Activated CD4-positive, alpha-beta memory T cell treated with anti-CD3 and anti-CD28 coated beads for 36 hours (primary cell): Measurements from ENCODE around the gene ILF2. TPM values are rescaled to one million over a fixed set of nuclear protein-coding genes. Genes with fewer than 3 reads are reported as not detected.
"Not testable (repeated sequence)": the region's sequence is repeated elsewhere in the genome, so short reads cannot be mapped to it uniquely, and the experiment has no call there.

Experiments
- CTCF ChIA-PET: fragments of 350-600 bp; sonication (Branson Sonifier 250); formaldehyde crosslinking; loops from one replicate; lab custom pipeline; 2021; ENCODE audit warnings: antibody characterized with exemption, inconsistent platforms; lab: Charles Lee
- POLR2A ChIA-PET: fragments of 350-600 bp; sonication (Branson Sonifier 250); formaldehyde crosslinking; loops from one replicate; lab custom pipeline; 2021; ENCODE audit warnings: antibody characterized with exemption; lab: Charles Lee
- DNase-seq: peaks from one replicate; pipeline ENCODE4 v3.0.0-alpha.2; 2020
- H3K27ac Mint-ChIP-seq: one replicate; pipeline ENCODE4 v1.8.0; 2021; ENCODE audit warnings: mixed read lengths
- H3K27me3 Mint-ChIP-seq: one replicate; pipeline ENCODE4 v1.8.0; 2021; ENCODE audit warnings: mixed read lengths
- H3K36me3 Mint-ChIP-seq: one replicate; pipeline ENCODE4 v1.8.0; 2021; ENCODE audit warnings: mixed read lengths
- H3K4me1 Mint-ChIP-seq: one replicate; pipeline ENCODE4 v1.8.0; 2021; ENCODE audit warnings: low read depth, mixed read lengths
- H3K4me3 Mint-ChIP-seq: one replicate; pipeline ENCODE4 v1.8.0; 2021; ENCODE audit warnings: mild to moderate bottlenecking, mixed read lengths
- H3K9me3 Mint-ChIP-seq: one replicate; pipeline ENCODE4 v1.8.0; 2021; ENCODE audit warnings: mixed read lengths
- intact Hi-C: fragments of 100-400 bp; cut with micrococcal nuclease; formaldehyde crosslinking; loops from one replicate; pipeline ENCODE4 v1.15.1; 2023
- total RNA-seq, 2 experiments: library from RNA; stranded (reverse); gene quantifications; one replicate each; pipeline ENCODE4 v1.2.3, GENCODE V29; 2021

The ILF2 gene
- 100 to 1,000 TPM; 315 to 323 TPM for total RNA-seq

DNA sequence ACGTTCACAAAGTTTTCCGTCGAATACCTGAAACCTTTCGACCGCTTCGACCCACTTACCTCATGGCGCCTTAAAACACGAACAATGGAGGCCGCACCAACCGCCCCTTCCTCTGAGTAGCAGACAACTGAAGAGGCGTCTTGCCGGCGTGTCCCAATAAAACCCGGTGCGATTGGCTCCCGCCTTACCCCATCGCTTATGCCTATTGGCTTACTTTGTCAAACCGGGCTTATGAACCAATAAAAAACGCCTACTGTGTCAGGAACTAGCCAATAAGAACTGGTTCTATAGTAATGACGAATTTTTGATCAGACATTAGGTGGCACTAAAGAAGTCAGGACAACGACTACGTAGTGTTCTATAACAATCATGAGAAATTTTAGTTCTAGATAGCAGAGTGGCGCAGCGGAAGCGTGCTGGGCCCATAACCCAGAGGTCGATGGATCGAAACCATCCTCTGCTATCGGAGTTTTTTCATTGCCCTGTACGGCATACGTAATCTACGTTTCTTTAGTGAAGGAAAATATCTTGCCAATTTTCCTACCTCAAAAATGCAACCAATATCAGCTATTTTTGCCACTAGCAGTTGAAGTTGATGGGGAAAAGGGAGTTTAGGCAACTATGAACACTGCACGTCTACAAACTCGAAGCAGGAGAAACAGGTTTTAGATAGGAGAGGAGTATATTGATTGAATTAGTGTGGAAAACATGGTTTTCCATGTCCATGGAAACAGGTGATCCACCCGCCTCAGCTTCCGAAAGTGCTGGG is at the start of gene ILF2:
Gene ILF2, minus strand, starts transcription at position 135 of the 769 bp plus-strand sequence. Its CDS starts 71 bp downstream, at position 64.
- Mint-ChIP-seq H3K9me3 (no peaks in the 10 kb centered on the region), H3K27ac (no peak within 1 kb of the TSS), H3K4me3 (no peak within 1 kb of the TSS), H3K27me3 (no peaks in the 10 kb centered on the region), H3K4me1 (peaks cover 31% of the 10 kb centered on the region), H3K36me3 (peaks cover 34% of the 10 kb centered on the region)
- DNase-seq, result peak; percentile 99
- intact Hi-C loops, result loop anchor here (1.0 to 2.0 kb wide), 11 partner anchors 13 to 320 kb away; partner anchors contain the start of genes CRTC2, GATAD2B, RPS27 and SNAPIN
- ChIA-PET POLR2A (interaction anchor here (0.6 to 3.0 kb wide), 7 partner anchors 12 to 443 kb away, joined by 3 to 19 read pairs (median 4); partner anchors contain the start of genes CHTOP, JTB and SNAPIN), CTCF (interaction anchor here (0.6 to 2.1 kb wide), 10 partner anchors 9 to 315 kb away, joined by 3 to 14 read pairs (median 3); partner anchors contain the start of genes CHTOP and RAB13)

GRCh38 chr1:153717330-153717729 is 46.5 kb upstream of the ILF2 start:
- CTCF ChIA-PET, result no interaction called here
- Mint-ChIP-seq H3K4me3 (no peak overlapping the region), H3K27me3 (peaks cover 8% of the 10 kb centered on the region), H3K36me3 (no peaks in the 10 kb centered on the region), H3K27ac (no peak overlapping the region), H3K4me1 (peaks cover 10% of the 10 kb centered on the region), H3K9me3 (no peaks in the 10 kb centered on the region)
- no peak for DNase-seq
- POLR2A ChIA-PET, result interaction anchor here (1.1 kb wide), 1 partner anchor 15 kb away, joined by 3 read pairs; no protein-coding TSS in a partner anchor
- intact Hi-C loops, result no loop called here

- H3K27ac Mint-ChIP-seq, CTCF ChIA-PET, H3K27me3 Mint-ChIP-seq, intact Hi-C loops, H3K4me1 Mint-ChIP-seq, DNase-seq, H3K4me3 Mint-ChIP-seq, H3K36me3 Mint-ChIP-seq, H3K9me3 Mint-ChIP-seq: not testable (repeated sequence)
- POLR2A ChIA-PET, result interaction anchor here (0.6 kb wide), 1 partner anchor 146 kb away, joined by 3 read pairs; no protein-coding TSS in a partner anchor
Measured at GRCh38 chr1:153716211-153716610, 45.4 kb upstream of the ILF2 start.

DNA sequence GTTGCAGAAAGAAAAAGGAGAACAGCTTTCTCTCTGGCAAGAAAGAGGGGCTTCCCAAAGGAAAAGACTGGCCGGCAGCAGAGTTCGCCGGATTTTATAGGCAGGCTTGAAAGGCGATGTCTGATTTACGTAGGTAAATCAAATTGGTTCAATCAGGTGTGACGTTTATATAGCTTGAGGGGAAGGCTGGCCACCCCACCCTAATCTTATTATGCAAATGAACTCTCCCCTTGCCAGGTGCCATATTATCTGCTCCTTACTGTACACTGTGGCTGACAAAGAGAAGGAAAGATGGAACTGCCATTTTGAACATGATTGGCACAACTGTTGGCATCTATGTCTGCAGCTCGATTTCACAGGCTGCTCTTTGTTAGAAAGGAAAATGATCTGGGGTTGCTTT is 40.2 kb upstream of the ILF2 start:
- intact Hi-C loops, result no loop called here
- H3K4me1 Mint-ChIP-seq, result no peaks in the 10 kb centered on the region
- peaks cover 8% of the 10 kb centered on the region for H3K27me3 Mint-ChIP-seq
- ChIA-PET POLR2A (no interaction called here), CTCF (interaction anchor here (0.6 kb wide), 1 partner anchor 42 kb away, joined by 4 read pairs; no protein-coding TSS in a partner anchor)
- no peak overlapping the region for H3K4me3 Mint-ChIP-seq
- H3K36me3 Mint-ChIP-seq, result no peaks in the 10 kb centered on the region
- DNase-seq, result no peak
- H3K27ac Mint-ChIP-seq, result no peak overlapping the region
- no peaks in the 10 kb centered on the region for H3K9me3 Mint-ChIP-seq

DNA sequence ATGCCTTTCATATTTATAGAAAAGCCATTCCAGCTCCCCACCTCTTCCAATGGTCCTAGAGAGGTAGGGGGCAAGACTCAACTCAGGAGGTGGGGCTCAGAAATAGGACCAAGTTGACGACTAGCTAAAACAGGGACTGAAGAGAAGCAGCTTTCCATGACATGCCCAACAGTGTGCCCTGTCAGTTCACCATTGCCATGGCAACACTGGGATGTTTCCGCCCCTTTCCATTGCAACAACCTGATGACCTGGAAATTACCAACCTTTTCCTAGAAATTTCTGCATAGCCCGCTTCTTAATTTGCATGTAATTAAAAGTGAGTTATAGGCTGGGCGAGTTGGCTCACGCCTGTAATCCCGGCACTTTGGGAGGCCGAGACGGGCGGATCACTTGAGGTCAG is 34.7 kb upstream of the ILF2 start:
- H3K9me3 Mint-ChIP-seq, result no peaks in the 10 kb centered on the region
- H3K4me1 Mint-ChIP-seq, result no peaks in the 10 kb centered on the region
- no peaks in the 10 kb centered on the region for H3K36me3 Mint-ChIP-seq
- no peak for DNase-seq
- ChIA-PET POLR2A (no interaction called here), CTCF (no interaction called here)
- no peak overlapping the region for H3K4me3 Mint-ChIP-seq
- no peak overlapping the region for H3K27ac Mint-ChIP-seq
- intact Hi-C loops, result no loop called here
- no peaks in the 10 kb centered on the region for H3K27me3 Mint-ChIP-seq

DNA sequence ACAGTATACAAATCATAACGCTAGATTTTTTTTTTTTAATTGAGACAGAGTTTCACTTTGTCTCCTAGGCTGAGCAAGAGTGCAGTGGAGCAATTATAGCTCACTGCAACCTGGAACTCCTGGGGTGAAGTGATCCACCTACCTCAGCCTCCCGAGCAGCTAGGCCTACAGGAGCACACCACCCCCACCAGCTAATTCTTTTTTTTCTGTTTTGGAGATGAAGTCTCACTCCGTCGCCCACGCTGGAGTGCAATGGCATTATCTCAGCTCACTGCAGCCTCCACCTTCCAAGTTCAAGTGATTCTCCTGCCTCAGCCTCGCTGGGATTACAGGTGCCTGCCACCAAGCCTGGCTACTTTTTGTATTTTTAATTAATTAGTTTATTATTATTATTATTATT is 29.0 kb upstream of the ILF2 start:
- H3K4me1 Mint-ChIP-seq, result no peaks in the 10 kb centered on the region
- intact Hi-C loops, result no loop called here
- CTCF ChIA-PET, result no interaction called here
- H3K9me3 Mint-ChIP-seq, result no peaks in the 10 kb centered on the region
- DNase-seq, result no peak
- no peak overlapping the region for H3K27ac Mint-ChIP-seq
- H3K4me3 Mint-ChIP-seq, result no peak overlapping the region
- H3K36me3 Mint-ChIP-seq, result no peaks in the 10 kb centered on the region
- no peaks in the 10 kb centered on the region for H3K27me3 Mint-ChIP-seq
- POLR2A ChIA-PET, result no interaction called here

- H3K4me3 Mint-ChIP-seq, result no peak overlapping the region
- DNase-seq, result no peak
- no peaks in the 10 kb centered on the region for H3K36me3 Mint-ChIP-seq
- intact Hi-C loops, result no loop called here
- ChIA-PET POLR2A (no interaction called here), CTCF (no interaction called here)
- H3K27me3 Mint-ChIP-seq, result no peaks in the 10 kb centered on the region
- no peaks in the 10 kb centered on the region for H3K9me3 Mint-ChIP-seq
- no peaks in the 10 kb centered on the region for H3K4me1 Mint-ChIP-seq
- no peak overlapping the region for H3K27ac Mint-ChIP-seq
Measured at GRCh38 chr1:153698923-153699714, 28.3 kb upstream of the ILF2 start.

DNA sequence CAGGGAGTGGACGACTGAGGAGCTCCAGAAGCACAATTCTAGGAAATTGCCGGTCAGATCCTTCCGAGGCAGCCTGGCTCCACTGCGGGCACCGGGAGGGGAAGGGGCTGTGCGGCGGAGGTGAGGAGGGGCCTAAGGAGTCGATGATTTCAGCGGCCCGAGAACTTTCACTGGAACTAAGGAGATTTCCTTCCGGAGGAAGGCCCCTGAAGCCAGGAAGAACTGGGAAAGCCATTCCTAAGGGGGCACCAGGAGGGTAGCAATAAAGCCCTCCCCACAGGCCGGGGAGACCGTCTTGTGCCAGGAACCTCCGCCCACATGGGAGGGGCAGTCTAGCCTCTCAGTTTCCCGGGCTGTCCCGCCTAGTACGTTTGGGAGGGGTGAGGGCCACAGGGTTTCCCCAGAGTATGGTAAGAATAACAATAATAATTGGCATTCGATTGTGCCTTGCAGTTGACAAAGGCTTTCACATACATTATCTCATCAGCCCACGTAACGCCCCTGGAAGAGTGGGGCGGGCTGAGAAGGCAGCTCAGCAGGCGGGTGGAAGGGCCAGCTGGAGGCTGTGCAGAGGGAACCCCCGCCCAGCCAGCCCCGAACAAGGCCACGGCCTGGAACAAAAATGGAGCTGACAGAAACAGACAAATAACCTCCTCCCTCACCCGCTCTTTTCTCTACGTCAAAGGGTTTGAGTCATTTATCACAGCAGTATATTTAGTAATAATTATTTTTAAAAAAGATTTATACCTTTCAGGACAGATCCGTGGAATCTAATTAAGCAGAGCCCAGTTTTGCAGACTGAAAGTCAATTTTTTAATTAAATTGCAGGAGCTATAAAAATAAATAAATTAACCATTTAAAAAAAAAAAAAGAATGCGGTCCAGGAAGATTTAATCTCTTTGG is 27.5 kb upstream of the ILF2 start:
- ChIA-PET CTCF (no interaction called here), POLR2A (no interaction called here)
- Mint-ChIP-seq H3K36me3 (no peaks in the 10 kb centered on the region), H3K4me1 (no peaks in the 10 kb centered on the region), H3K27me3 (no peaks in the 10 kb centered on the region), H3K4me3 (no peak overlapping the region), H3K9me3 (no peaks in the 10 kb centered on the region), H3K27ac (no peak overlapping the region)
- intact Hi-C loops, result no loop called here
- DNase-seq, result no peak

- no peak overlapping the region for H3K27ac Mint-ChIP-seq
- H3K36me3 Mint-ChIP-seq, result no peaks in the 10 kb centered on the region
- no peak for DNase-seq
- no peaks in the 10 kb centered on the region for H3K27me3 Mint-ChIP-seq
- ChIA-PET CTCF (no interaction called here), POLR2A (no interaction called here)
- H3K4me1 Mint-ChIP-seq, result no peaks in the 10 kb centered on the region
- no peak overlapping the region for H3K4me3 Mint-ChIP-seq
- H3K9me3 Mint-ChIP-seq, result no peaks in the 10 kb centered on the region
- intact Hi-C loops, result no loop called here
Measured at GRCh38 chr1:153697191-153698019, 26.6 kb upstream of the ILF2 start.

- intact Hi-C loops, result no loop called here
- ChIA-PET POLR2A (no interaction called here), CTCF (no interaction called here)
- Mint-ChIP-seq H3K4me1 (no peaks in the 10 kb centered on the region), H3K36me3 (no peaks in the 10 kb centered on the region), H3K9me3 (no peaks in the 10 kb centered on the region), H3K27me3 (no peaks in the 10 kb centered on the region), H3K4me3 (no peak overlapping the region), H3K27ac (no peak overlapping the region)
- DNase-seq, result no peak
Measured at GRCh38 chr1:153696741-153697140, 25.9 kb upstream of the ILF2 start.

GRCh38 chr1:153693466-153693865 is 22.7 kb upstream of the ILF2 start:
- Mint-ChIP-seq H3K36me3 (no peaks in the 10 kb centered on the region), H3K27me3 (no peaks in the 10 kb centered on the region), H3K9me3 (no peaks in the 10 kb centered on the region), H3K4me3 (no peak overlapping the region), H3K27ac (no peak overlapping the region), H3K4me1 (peaks cover 4% of the 10 kb centered on the region)
- DNase-seq, result no peak
- ChIA-PET CTCF (no interaction called here), POLR2A (no interaction called here)
- intact Hi-C loops, result no loop called here
